GM21515 (cell line): ENCODE results near the gene TBC1D7.
"Not testable (repeated sequence)": the region's sequence is repeated elsewhere in the genome, so short reads cannot be mapped to it uniquely, and the experiment has no call there.

ENCODE experiments used
- ATAC-seq: cut with Tn5 transposase; IDR thresholded peaks from one replicate; pipeline ENCODE4 v1.9.1; 2021; ENCODE audit not compliant: unreplicated experiment

TBC1D7 gene

DNA sequence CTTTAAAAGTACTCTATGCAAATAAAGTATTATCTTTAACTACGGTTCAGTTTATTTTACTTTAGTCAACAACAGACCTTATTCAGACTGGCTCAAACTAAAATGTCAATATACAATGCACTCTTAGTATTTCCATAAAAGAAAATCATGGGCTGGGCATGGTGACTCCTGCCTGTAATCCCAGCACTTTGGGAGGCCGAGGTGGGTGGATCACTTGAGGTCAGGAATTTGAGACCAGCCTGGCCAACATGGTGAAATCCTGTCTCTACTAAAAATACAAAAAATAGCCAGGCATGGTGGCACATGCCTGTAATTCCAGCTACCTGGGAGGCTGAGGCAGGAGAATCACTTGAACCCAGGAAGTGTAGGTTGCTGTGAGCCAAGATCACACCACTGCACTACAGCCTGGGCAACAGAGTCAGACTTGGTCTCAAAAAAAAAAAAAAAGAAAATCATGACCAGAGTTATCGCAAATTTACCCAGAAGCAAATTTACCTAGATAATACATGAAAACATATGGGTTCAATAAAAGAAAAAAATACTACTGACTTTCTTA lies 2.2 kb downstream of the TBC1D7 start:
- not testable (repeated sequence) for ATAC-seq

DNA sequence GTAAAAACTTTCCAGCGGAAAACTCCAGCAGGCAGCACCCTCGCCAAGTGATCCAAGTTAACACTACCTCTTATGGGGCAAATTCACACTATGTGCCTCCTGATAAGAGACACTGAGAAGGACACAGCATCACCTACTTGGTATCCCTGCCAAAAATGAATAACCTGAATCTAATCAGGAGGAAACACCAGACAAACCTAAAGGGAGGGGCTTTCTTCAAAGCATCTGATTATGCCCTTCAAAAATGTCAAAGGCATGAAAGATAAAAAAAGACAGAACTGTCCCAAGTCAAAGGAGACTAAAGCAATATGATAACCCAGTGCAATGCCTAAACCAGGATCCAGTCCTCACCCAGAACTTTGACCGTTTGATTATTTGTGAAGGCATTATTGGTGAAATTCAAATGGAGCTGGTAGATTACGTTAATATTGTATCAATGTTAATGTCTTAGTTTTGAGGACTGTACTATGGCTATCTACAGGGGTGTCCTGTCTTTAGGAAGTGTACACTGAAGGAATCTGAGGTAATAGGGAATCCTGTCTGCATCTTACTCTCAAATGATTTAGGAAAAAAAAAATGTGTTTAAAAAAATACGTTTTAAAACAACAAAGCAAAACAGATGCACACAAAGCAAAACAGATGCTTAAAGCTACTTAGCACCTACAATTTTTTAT lies 8.3 kb downstream of the TBC1D7 start:
- ATAC-seq = no peak

GRCh38 chr6:13318821-13319220 lies 9.5 kb downstream of the TBC1D7 start:
- no peak for ATAC-seq

- no peak for ATAC-seq
Measured at GRCh38 chr6:13315896-13316295, 12.4 kb downstream of the TBC1D7 start.

- no peak for ATAC-seq
Measured at GRCh38 chr6:13314806-13315205, 13.5 kb downstream of the TBC1D7 start.

GRCh38 chr6:13311155-13311554 lies 17.2 kb downstream of the TBC1D7 start:
- ATAC-seq = no peak

DNA sequence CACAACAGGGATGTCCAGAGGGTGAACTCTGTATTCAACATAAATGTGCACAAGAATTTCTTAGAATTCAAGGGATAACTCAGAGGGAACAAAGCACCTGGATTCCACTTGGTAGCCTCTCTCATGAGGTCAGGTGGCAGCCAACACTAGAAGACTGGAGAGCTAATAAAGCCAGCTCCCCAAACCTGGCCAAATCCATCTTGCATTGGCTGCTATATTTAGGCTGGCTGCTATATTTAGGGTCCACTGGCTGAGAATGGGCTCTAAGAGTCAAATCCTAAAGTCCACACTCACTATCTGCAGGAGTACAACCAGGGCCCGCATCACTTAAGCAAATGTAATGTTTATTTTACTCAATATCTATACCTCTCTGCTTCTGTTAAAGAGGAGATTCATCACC lies 20.0 kb downstream of the TBC1D7 start:
- no peak for ATAC-seq

DNA sequence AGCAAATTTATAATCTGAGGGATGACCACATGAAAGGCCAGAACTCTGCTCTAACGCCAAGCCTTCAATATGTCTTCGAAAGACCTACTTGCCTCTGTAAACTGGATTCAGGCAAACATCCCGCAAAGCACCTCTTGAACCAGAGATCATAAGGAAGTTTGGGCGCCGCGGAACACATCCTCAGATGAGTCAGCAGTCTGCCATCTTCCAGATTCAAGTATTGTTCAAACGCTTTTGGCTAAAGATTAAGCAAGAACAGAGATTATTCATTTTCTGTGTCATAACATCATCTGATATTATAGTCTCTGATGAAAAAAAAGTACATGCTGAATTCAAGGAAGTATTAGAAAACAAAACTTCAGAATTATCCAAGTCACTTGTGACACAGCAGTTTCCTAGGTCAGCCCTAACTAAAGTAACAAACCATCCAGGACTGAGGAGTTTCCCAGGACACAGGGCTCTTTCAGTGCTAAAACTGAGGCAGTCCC lies 20.8 kb downstream of the TBC1D7 start:
- ATAC-seq = no peak

GRCh38 chr6:13305791-13306190 lies 22.5 kb downstream of the TBC1D7 start:
- no peak for ATAC-seq

DNA sequence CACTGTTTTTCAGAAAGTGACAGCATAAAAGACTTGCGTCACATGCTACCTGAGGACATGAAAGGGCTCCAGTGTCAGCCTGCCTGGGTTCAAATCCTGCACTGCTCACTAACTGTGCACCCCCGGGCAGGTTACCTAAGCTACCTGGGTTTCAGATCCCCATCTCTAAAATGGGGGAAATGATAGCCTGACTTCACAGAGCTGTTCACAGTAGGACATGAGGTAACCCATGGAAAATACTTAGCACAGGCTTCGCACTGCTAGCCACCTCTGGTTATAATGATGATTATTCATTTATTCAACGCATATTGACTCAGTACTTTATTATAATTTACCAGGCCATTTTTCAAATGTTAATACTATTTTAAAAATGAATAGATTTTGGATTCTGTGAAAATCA lies 23.0 kb downstream of the TBC1D7 start:
- ATAC-seq = no peak

- ATAC-seq = peak; percentile 50
Measured at GRCh38 chr6:13304580-13305260, 23.6 kb downstream of the TBC1D7 start.

DNA sequence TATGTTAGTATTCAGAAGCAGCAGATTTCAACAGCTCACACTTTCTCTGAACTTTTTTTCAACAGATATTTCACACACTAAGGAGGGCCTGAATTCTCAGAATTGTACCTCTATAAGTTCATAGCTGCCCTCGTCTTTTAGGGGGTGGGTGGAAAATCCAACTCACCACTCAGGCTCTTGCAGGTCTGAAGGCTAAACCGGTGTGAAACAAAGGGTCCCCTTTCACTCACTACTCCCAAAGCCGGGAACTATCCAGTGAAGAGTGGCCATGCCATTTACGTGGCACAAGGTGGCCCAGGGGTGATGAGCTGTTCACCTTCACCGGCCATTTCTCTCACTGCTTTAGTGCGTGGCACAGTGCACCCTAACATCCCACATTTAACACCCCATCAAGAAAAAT lies 24.2 kb downstream of the TBC1D7 start:
- ATAC-seq = no peak

GRCh38 chr6:13303668-13304017 lies 24.7 kb downstream of the TBC1D7 start:
- peak; percentile 66 for ATAC-seq

DNA sequence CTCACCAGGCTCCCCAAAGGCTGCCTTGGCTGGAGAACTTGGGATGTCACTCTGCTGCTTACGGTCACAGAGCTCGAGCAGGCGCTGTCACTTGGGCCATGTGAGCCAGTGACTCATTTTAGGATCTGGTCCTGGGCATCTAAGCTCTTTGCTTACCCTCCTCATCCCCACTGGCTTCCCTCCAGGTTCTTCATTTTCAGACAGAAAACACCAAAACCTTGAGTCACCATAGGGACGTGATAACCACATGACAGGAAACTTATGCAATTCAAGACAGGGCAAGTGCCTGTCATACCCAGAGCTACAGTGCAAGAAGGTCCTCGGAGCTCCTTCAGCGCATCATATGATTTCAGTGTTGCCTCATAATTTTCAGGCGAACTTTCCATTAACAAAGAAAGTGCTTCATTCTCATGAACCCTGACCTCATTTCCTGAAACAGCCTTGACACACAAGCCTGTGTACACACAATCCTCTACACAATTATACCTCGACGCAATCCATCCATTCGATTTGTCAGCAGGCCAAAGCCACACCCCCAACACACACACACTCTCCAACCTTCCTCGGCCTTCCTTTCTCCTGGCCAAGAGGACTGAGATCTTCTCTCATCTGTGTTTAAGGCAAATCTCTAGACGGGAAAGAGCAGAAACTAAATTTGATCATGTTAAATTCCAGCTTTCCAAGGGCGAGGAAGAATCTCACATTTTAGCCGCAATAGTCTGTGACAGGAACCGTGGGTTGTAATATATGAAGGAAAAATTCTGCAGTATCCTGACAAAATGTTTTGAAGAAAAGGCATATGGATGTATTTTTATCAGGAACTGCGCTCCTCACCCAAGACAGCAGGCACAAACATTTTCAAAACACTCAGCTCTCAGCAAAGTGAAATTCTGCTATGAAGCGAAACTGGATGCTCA lies 25.3 kb downstream of the TBC1D7 start:
- peak; percentile 61 for ATAC-seq

GRCh38 chr6:13302291-13302690 lies 26.0 kb downstream of the TBC1D7 start:
- ATAC-seq = no peak

DNA sequence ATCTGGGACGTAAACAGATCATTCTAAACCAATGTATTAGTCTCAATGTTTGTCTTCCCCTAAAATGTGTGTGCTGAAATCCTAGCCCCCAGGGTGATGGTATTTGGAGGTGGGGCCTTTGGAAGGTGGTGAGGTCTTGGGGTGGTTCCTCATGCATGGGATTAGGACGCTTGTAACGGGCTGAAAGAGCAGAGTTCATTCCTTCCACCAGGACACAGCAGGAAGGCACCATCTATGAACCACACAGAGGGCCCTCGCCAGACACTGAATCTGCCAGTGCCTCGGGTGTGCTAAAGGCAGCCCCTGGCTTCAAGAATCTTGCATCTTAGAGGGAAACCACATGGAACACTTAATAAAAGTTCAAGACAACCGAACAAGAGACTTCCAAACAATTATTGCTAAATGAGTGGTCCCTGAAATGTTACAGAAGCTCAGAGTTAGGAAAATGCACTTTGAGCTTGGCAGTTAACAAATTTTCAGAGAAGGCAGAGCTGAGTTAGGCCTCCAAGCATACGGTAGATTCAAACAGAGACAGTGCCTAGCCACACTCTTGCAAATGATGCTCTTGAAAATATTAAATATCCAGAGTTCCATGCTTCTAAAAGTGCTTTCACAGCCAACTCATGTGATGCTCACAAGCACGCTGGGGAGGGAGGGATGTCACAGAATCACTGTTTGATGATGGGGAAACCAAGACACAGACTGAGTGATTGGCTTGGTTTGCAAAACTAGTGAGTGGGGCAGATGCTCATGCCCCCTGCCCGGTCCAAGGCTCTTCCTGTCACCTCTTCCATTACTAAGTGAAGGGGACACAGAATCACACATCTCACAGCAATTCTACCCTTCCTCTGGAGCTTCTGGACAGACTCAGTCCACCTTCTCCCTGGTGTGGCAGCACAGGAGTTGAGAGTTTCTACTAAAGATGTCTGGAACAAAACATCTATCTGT lies 27.4 kb downstream of the TBC1D7 start:
- no peak for ATAC-seq

DNA sequence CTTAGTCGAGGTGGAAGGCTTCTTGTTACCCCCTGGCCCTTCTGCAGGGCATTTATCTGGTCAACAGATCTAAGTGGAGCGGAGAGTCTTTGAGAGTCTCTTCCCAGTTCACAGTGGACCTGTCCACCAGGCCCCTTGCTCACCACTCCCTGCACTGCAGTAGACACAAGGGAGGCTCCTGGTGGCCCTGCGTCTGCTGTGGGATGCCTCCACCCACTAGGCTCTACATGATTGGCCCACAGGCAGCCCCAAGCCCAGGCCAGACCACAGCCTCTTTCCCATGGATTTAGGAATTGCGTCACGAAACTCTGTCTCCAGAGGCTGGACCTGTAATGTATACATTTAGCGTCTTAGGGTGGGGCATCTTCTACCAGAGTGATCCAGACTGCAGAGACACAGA lies 28.4 kb downstream of the TBC1D7 start:
- ATAC-seq = no peak

GRCh38 chr6:13299403-13299821 lies 28.9 kb downstream of the TBC1D7 start:
- no peak for ATAC-seq

DNA sequence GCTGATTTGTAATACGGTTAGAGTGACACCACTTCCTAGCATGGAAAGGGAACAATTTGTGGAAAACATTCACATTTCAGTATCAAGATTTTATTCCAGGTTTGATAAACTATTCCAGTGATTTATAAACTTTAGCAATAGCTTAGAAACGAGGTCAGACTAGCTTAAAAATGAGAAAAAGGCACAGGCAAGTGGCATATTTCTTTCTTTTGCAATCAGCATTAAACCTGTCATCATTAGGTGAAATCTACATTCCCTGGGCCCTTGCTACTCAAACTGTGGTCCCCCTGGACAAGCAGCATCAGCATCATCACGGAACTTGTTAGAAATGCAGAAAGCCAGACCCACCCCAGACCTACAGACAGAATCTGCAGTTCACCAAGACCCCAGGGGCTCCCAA lies 29.9 kb downstream of the TBC1D7 start:
- ATAC-seq = no peak

GRCh38 chr6:13297391-13297790 lies 30.9 kb downstream of the TBC1D7 start:
- ATAC-seq = no peak
